IPS DF 6.9 (cell line): ENCODE measurements around the gene CACNA1S.

ENCODE experiments used
- DNase-seq: peaks from one replicate; pipeline ENCODE4 v3.0.0-alpha.2; 2013; ENCODE audit warnings: low read depth, low spot score
- H3K27ac ChIP-seq: one replicate; pipeline ENCODE4 v1.5.1; 2013; ENCODE audit warnings: low read length, control low read depth
- H3K27me3 ChIP-seq: 2 replicates; pipeline ENCODE4 v1.6.1; 2013; ENCODE audit warnings: mild to moderate bottlenecking, low read length; ENCODE audit not compliant: control insufficient read depth, insufficient read depth
- H3K36me3 ChIP-seq: 2 replicates; pipeline ENCODE4 v1.6.1; 2013; ENCODE audit warnings: low read length; ENCODE audit not compliant: control insufficient read depth, insufficient read depth
- H3K4me1 ChIP-seq: 2 replicates; pipeline ENCODE4 v1.6.1; 2013; ENCODE audit warnings: low read length; ENCODE audit not compliant: control insufficient read depth, insufficient read depth
- H3K4me3 ChIP-seq: 2 replicates; pipeline ENCODE4 v1.5.1; 2013; ENCODE audit warnings: mild to moderate bottlenecking, low read length
- H3K9me3 ChIP-seq: 2 replicates; pipeline ENCODE4 v1.6.1; 2013; ENCODE audit warnings: low read length, inconsistent platforms; ENCODE audit not compliant: control insufficient read depth, insufficient read depth
- WGBS: extraction: QIAGEN DNeasy Blood & Tissue Kit; methylation state at CpG from one replicate; pipeline ENCODE4 v1.1.7; 2013; ENCODE audit warnings: mixed read lengths, missing lambda C conversion rate; ENCODE audit not compliant: insufficient read length, insufficient coverage; 5-methylcytosine and 5-hydroxymethylcytosine counted together

The CACNA1S gene

GRCh38 chr1:201004732-201005131 lies 107.5 kb downstream of the CACNA1S start:
- no CpG with 5 or more reads among the region's 14 CpGs for WGBS
- H3K36me3 ChIP-seq = peaks cover 8% of the 10 kb centered on the region

GRCh38 chr1:201004154-201004553 lies 108.1 kb downstream of the CACNA1S start:
- Histone ChIP-seq H3K9me3 (no peaks in the 10 kb centered on the region), H3K27me3 (no peaks in the 10 kb centered on the region), H3K36me3 (peaks cover 8% of the 10 kb centered on the region), H3K4me3 (no peak overlapping the region), H3K27ac (no peak overlapping the region), H3K4me1 (no peaks in the 10 kb centered on the region)
- no CpG with 5 or more reads among the region's 6 CpGs for WGBS
- DNase-seq = no peak

More at GRCh38 chr1:201004732-201005131, 107.5 kb downstream of the CACNA1S start:
- no peak for DNase-seq
- Histone ChIP-seq H3K27me3 (no peaks in the 10 kb centered on the region), H3K27ac (no peak overlapping the region), H3K4me3 (no peak overlapping the region), H3K4me1 (no peaks in the 10 kb centered on the region; the same call in 1 of the 2 replicates), H3K9me3 (no peaks in the 10 kb centered on the region)

GRCh38 chr1:201002510-201002909 lies 109.7 kb downstream of the CACNA1S start:
- no peak overlapping the region for H3K4me3 ChIP-seq
- H3K9me3 ChIP-seq = no peaks in the 10 kb centered on the region
- no peaks in the 10 kb centered on the region for H3K4me1 ChIP-seq
- WGBS = no CpG with 5 or more reads among the region's 1 CpG
- no peak overlapping the region for H3K27ac ChIP-seq
- peaks cover 8% of the 10 kb centered on the region for H3K36me3 ChIP-seq
- no peak for DNase-seq
- no peaks in the 10 kb centered on the region for H3K27me3 ChIP-seq

- Histone ChIP-seq H3K36me3 (peaks cover 8% of the 10 kb centered on the region), H3K4me3 (no peak overlapping the region), H3K27me3 (no peaks in the 10 kb centered on the region), H3K9me3 (no peaks in the 10 kb centered on the region), H3K4me1 (no peaks in the 10 kb centered on the region), H3K27ac (no peak overlapping the region)
- WGBS = no CpG with 5 or more reads among the region's 11 CpGs
- no peak for DNase-seq
Measured at GRCh38 chr1:201001962-201002361, 110.3 kb downstream of the CACNA1S start.

- H3K4me1 ChIP-seq = no peaks in the 10 kb centered on the region
- no peak overlapping the region for H3K27ac ChIP-seq
- no CpG with 5 or more reads among the region's 25 CpGs for WGBS
- H3K27me3 ChIP-seq = no peaks in the 10 kb centered on the region
- H3K9me3 ChIP-seq = no peaks in the 10 kb centered on the region
- H3K36me3 ChIP-seq = peaks cover 8% of the 10 kb centered on the region
- no peak overlapping the region for H3K4me3 ChIP-seq
- no peak for DNase-seq
Measured at GRCh38 chr1:201000391-201000790, 111.8 kb downstream of the CACNA1S start.

- Histone ChIP-seq H3K27me3 (no peaks in the 10 kb centered on the region), H3K9me3 (no peaks in the 10 kb centered on the region), H3K4me1 (no peaks in the 10 kb centered on the region), H3K36me3 (peaks cover 8% of the 10 kb centered on the region), H3K4me3 (no peak overlapping the region), H3K27ac (no peak overlapping the region)
- no peak for DNase-seq
- WGBS = no CpG with 5 or more reads among the region's 14 CpGs
Measured at GRCh38 chr1:200999667-201000066, 112.6 kb downstream of the CACNA1S start.

- DNase-seq = no peak
- Histone ChIP-seq H3K4me1 (no peaks in the 10 kb centered on the region), H3K27ac (no peak overlapping the region), H3K36me3 (peaks cover 3% of the 10 kb centered on the region; the same call in 1 of the 2 replicates), H3K4me3 (no peak overlapping the region), H3K27me3 (no peaks in the 10 kb centered on the region), H3K9me3 (no peaks in the 10 kb centered on the region)
- no CpG with 5 or more reads among the region's 16 CpGs for WGBS
Measured at GRCh38 chr1:200998323-200998722, 113.9 kb downstream of the CACNA1S start.

- Histone ChIP-seq H3K27ac (no peak overlapping the region), H3K9me3 (no peaks in the 10 kb centered on the region), H3K27me3 (no peaks in the 10 kb centered on the region), H3K36me3 (peaks cover 13% of the 10 kb centered on the region), H3K4me1 (no peaks in the 10 kb centered on the region), H3K4me3 (no peak overlapping the region)
- DNase-seq = no peak
- no CpG with 5 or more reads among the region's 4 CpGs for WGBS
Measured at GRCh38 chr1:200992382-200993048, 119.7 kb downstream of the CACNA1S start.

GRCh38 chr1:200991097-200991614 lies 121.1 kb downstream of the CACNA1S start:
- DNase-seq = no peak
- Histone ChIP-seq H3K27me3 (no peaks in the 10 kb centered on the region), H3K4me3 (no peak overlapping the region), H3K27ac (no peak overlapping the region), H3K9me3 (no peaks in the 10 kb centered on the region), H3K36me3 (peaks cover 18% of the 10 kb centered on the region), H3K4me1 (no peaks in the 10 kb centered on the region)
- WGBS = no CpG with 5 or more reads among the region's 10 CpGs

GRCh38 chr1:200990114-200990513 lies 122.1 kb downstream of the CACNA1S start:
- no CpG with 5 or more reads among the region's 9 CpGs for WGBS
- Histone ChIP-seq H3K36me3 (peaks cover 18% of the 10 kb centered on the region), H3K4me3 (no peak overlapping the region), H3K27me3 (no peaks in the 10 kb centered on the region), H3K9me3 (no peaks in the 10 kb centered on the region), H3K4me1 (no peaks in the 10 kb centered on the region), H3K27ac (no peak overlapping the region)
- no peak for DNase-seq
